Stimulated activated CD8-positive, alpha-beta memory T cell treated with anti-CD3 and anti-CD28 coated beads, Interleukin-15, amount 100 ng/mL, for 24 hours (primary cell): ENCODE results near the gene AHNAK.
"Not testable (repeated sequence)": the region's sequence is repeated elsewhere in the genome, so short reads cannot be mapped to it uniquely, and the experiment has no call there.

Experiments
- DNase-seq: peaks from one replicate; pipeline ENCODE4 v3.0.0-alpha.2; 2020; ENCODE audit warnings: low read depth

Gene AHNAK

DNA sequence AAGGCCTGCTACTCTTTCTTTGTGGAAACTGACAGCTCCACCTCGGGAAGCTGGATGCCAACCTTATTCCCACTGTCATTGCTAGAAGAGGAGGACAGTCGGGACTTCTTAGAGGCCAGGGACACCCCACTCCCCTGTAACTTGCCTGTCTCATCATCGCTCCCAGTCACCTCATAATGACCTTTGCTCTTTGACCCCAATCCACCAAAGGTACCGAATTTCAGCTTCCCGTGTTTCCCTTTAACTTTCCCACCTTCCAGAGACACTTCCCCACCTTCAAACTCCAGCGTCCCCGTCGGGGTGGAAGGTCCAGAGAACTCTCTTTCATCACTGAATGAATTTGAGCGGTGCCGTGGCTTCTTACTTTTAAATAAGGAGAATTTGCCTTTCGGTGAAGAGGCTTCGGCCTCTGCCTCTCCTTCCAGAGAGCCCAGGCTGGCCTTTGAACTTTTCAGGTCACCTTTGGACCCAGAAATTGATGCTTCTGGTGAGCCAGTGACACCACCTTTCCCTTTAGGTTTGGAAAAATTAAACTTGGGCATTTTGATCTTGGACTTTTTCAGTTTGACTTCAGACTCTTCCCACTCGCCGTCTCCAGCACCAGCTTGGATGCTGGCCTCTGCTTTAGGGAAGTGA, 29.8 kb downstream of the AHNAK start:
- DNase-seq, result no peak

DNA sequence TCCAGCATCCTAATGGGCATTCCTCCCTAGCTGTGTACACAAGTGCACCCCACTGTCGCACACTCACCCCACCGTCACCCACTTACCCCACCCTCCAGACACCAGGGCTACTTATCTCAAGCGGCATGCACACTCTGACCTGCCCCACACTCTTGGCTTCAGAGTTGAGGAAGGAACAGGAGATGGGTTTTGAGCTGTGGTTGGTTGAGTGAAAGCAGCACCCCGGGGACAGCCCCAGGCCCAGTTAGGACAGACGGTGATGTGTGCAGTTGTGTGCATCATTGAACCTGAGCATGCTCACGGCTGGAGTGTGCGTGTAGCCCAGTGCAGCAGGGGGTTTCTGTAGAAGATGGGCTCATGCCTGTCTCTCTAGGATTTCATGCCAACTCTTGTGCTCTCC, 32.5 kb downstream of the AHNAK start:
- DNase-seq, result no peak

DNA sequence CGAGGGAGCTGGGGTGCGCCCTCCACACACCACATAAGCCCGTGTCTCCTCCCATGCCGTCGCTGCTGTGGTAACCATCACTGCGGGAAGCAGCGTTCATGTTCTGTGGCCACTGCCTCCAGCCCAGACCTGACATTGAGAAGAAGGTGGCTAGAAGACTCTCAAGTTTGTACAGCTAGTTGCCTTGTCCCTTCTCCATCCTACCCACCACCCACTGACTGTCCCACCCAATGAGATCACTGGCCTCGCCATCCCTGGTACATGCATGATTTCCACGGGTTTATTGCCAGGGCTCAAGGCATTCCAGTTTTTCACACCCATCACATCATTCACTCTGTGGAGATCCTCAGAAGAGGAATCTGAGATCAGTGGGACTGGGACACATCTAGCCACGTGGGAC, 33.0 kb downstream of the AHNAK start:
- DNase-seq, result no peak

DNA sequence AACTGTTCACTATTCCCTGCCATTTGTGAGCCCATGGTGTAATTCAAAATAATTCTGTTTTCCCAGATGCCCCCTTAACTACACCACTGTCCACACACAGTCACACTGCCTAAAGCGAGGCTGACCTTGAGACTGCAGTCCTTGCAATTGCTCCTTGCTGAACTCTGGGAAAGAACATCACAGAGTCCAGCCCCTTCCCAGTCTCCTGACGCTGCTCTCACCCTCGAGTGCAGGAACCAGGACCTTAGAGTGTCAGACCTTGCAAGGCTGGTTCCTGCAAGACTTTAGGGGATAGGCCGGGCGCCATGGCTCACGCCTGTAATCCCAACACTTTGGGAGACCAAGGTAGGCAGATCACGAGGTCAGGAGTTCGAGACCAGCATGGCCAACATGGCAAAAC, 33.6 kb downstream of the AHNAK start:
- no peak for DNase-seq

DNA sequence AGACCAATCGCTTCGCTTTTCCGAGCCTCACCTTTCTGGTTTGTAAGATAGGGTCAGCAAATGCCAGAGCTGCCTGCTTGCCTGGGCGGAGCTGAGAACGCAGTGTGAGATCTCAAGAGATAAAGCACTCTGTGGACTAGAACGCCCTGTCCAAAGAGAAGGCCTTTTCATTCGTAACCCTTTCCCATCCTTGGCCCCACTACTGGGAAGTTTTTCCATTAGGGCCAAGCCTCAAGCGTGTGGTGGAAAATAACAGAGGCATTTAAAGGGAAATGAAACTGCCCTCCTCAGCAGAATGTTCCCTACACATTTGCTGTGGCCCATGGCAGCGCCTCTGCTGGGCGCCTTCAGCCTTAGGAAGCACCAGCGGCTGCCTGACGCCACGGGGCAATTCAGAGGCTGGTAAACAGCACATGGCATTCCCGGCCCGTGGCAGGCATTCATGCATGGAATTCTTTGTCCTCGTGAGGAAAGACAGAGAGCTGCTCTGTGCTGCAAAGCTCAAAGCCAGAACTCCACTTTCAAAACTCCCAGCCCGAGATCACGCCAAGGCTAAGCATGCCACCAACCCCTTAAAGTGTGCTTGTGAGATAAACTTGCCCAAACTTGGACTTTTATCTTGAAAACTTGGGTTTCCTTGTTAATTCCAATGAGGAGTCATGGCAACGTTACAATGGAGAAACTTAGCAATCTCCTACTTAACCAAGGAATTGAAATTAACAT, 38.1 kb downstream of the AHNAK start:
- DNase-seq, result no peak

DNA sequence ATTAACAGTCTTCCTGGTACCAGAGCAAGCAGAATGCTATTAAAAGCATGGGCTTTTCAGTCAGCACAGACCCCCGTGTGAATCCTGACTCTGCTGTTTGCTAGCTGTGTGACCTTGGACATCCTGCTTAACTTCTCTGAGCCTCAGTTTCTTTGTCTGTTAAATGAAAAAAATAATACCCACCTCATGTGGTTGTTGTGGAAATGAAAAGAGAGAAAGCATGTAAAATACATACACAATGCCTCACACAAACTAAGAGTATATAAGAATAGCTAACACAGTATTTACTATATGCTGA, 39.5 kb downstream of the AHNAK start:
- DNase-seq, result no peak

DNA sequence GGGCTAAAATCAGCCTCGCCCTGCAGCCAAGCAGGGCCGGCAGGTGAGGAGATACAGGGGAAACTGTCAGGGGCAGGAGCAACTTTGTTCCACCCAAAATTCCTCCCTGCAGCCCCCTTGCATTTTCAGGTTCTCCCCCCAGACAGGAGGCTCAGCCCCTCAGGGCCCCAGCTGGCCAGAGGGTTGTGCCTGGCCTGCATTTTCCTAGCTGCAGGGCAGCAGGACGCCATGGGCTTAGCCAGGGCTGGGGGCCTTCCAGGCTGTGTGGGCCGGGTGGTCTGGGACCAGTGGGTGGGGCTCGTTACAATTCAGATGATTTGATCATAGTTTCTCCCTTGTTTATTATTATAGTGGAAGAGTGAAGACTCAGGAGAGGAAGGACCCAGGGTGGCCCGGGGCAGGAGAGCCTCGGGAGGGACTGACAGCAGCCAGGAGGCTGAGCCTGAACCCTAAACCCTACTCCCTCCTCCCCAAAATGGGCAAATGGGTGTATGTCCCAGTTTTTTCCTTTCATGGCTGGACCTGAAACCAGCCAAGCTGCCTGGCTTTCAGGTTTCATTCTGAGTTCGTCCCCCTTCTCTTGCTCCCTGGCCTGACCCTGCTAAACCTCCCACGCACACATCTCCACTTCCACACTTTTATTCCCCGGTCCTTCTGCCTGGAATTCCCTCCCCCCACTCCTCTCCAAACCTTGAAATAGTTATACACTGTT, 40.0 kb downstream of the AHNAK start:
- no peak for DNase-seq

DNA sequence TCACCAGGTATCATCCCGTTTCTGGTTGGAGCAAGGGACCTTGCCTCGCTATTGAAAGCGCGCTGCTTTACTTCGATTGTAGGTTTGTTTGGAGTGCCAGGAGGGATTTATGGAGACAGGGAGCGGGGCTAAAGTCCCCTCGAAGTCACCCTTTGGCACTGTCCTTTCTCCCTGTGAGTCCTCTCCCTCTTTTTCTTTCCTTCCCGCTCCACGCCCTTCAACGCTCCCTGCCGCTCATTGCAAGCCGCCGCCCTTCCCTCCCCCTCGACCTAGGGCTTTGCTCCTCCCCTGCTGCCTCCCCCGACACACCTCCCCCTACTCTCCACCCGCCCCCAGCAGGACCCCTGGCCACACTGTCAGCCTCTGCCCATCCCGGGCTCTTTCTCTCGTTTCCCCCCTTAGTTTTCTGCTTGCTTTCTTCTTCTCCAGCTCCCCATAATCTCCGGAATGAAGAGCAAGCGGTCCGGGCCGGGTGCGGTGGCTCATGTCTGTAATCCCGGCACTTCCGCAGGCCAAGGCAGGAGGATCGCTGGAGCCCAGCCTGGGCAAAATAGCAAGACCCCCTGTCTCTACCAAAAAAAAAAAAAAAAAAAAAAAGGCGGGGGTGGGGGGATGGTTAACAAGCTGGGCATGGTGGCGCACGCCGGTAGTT, 41.0 kb downstream of the AHNAK start:
- no peak for DNase-seq

DNA sequence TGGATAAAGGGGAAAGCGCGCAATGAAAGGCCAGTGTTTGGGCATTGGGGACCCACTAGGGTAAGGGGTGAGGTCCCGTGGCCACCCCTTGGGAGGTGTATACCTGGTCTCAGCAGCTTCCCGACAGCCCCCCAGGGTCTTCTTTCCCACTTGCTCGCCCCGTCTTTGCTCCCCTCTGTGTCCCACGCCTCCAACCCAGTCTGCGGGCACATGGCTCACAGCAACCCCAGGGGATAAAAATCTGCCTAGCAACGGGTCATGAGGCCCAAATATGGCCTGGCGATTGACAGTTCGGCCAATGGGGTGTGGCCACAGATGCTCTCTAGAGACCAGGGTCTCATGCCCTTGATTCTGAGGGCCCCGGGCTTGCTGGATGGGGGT, 41.6 kb downstream of the AHNAK start:
- no peak for DNase-seq

DNA sequence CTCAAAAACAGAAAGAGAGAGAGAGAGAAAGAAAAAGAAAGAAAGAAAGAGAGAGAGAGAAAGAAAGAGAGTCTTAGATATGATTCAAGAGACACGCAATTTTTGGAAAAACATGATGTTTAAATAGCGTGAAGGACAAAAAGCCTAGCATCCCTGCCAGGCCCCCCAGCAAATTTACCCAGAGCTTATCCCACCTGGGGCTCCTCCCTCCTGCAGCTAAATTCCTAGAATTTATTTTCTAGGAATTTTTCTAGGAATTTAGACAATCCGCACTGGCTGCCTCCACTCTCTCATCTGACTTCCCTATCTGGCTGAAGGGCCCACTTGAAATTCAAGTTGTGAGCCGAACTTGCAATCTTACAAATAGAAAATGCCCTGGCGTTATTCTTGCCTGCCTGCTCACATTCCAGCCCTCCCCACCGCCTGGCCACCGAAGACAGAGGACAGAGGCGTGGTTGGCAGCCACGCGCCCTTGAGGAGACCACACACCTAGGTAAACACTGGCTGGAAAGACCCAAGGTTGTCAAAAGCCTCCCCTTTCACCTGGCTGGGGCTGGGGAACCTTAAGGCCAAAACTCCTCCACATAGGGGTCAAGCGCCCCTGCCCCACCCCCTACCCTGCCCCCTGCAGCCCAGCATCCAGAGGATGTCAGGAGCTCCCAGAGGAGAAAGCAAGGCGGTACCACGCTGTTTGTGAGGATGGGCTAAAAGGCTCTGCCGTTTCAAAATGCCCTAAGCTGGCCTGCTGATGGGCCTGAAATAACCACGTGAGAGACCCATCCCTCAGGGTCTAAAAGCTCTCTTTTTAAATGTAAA, 42.2 kb downstream of the AHNAK start:
- DNase-seq, result no peak

DNA sequence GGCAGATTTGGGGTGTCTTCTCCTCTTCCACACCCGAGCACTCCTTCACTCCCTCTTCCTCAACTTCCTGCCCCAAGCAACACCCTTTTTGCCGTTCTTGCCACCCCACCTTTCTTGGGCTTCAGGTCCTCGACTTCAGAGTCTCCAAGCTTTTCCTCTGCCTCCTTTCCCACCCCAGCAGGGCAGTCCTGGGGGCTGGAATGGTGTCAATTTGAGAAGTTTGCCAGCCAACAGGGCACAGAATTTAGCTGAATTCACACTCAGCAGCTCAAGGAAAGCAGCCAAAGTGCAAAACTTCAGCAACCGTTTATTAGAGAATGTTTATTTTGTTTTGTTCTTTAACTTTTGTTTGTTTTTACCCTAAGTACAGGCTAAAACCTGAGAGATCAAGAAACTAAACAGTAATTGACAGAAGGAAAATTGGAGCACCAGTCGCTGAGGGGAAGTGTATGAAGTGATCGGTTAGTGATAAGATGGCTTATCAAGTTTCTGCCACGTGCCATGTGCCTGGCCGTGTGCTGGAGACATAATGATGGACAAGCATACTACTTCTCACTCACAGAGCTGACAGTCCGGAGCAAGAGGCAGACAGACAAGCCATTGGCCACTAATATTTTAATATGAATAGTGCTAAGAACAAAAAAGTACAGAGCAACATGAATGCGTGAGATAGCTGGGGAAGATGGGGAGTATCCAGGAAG, 44.4 kb downstream of the AHNAK start:
- DNase-seq, result no peak

DNA sequence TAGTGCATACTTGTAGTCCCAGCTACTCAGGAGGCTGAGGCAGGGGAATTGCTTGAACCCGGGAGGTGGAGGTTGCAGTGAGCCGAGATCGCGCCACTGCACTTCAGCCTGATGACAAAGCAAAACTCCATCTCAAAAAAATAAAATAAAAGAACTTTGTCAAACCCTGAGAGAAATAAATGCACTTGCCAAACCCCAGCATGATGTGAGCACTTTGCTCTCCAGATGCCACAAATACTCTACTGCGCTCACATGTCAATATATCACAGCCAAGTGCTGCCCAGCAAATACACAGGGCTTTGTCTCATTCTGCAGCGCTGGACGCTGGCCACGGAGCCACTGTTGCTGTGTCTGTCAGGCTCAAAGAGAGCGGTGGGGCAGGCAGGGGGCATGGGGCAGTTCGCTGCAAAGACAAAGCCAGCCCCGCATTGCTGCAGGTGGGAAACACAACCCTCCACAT, 45.1 kb downstream of the AHNAK start:
- no peak for DNase-seq

DNA sequence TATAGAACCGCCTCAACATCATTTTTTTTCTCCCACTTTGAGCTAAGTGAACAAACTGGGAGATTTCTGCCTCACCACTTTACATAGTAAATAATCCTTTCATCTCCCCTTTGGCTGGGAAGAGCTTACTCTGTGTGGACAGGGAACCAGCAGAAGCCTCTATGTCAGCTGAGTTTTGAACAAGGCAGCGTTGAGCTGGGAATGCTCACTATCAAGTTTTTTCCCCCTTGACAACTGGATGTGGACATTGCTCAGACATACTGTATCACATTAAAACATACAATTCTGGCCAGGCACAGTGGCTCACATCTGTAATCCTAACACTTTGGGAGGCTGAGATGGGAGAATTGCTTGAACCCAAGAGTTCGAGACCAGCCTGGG, 46.0 kb downstream of the AHNAK start:
- no peak for DNase-seq

DNA sequence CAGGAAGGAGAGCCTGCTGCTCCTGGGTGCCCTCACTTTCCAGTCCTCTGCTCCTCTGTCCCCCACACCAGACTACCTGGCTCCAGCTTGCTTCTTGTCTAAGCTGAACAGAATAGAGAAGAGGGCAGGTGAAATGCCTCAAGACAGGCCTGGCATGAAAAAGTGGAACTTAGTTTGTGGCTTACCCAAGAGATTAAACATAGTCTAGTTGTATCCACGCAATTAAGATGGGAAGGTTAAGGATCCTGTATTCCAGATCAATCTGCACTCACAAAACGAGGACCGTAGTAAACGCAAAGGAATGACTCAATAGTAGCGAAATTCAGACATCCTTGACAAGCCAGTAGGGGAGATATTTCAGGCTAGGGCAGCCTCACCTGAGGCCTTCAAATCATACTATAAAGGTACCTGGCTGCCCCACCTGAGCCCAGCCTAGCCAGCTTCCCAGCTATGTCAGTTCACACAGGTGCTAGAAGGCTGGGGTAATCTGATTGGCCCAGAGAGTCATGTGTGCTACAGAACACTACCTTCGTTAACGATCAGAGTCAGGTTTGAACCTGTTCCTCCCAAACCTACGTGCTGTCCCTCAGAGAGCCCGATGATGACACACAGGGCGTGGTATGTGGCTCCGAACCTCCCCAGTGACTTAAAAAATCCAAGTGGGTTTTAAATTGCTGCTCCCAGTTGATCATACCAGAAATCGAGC, 46.5 kb downstream of the AHNAK start:
- no peak for DNase-seq

DNA sequence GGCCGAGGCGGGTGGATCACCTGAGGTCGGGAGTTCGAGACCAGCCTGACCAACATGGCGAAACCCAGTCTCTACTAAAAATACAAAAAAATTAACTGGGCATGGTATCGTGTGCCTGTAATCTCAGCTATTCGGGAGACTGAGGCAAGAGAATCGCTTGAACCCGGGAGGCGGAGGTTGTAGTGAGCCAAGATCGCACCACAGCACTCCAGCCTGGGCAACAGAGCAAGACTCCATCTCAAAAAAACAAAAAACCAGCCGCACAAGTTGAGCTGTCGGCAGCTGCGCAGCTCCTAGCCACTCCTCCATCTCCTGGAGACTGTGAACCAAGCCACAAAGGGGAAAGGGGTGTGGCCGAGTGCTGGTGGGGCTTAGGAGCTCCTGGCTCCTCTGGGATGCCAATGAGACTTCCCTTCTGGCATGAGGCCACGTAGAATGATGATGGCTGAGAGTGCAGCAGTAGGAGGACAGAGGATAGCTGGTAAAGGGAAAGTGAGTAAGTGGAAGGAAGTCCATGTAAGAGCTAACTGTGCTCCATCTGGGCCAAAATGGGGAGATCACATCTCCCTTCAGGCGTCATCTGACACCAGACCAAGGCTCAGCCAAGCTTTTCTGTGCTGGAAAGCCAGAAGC, 47.2 kb downstream of the AHNAK start:
- not testable (repeated sequence) for DNase-seq

DNA sequence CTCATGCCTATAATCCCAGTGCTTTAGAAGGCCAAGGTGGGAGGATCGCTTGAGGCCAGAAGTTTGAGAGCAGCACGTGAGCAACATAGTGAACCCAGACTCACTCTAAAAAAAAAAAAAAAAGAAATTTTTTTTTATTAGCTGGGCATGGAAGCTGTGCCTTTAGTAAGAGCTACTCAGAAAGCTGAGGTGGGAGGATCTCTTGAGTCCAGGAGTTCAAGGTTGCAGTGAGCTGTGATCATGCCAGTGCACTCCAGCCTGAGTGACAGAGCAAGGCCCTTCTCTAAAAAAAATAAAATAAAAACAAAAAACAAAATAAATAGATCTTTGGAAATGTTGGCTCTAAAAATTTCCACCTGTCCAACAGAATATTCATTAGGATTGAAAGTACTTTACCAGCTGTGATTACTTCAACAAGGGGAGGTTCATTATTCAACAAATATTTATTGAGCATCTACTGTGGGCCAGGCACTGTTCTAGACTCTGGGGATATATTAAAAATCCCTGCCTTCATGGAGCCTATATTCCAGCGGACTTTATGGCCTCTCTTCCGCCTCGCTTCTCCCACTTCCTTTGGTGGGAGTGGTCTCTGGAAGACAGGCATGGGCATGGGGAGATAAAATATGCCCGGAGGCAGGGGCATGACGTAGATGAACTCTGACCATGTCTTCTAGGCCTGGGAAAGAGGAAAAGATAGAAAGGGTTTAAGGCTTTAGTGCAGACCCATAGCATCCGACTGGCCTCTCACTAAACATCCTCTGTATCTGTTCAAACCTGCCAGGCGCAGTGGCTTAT, 47.9 kb downstream of the AHNAK start:
- no peak for DNase-seq

DNA sequence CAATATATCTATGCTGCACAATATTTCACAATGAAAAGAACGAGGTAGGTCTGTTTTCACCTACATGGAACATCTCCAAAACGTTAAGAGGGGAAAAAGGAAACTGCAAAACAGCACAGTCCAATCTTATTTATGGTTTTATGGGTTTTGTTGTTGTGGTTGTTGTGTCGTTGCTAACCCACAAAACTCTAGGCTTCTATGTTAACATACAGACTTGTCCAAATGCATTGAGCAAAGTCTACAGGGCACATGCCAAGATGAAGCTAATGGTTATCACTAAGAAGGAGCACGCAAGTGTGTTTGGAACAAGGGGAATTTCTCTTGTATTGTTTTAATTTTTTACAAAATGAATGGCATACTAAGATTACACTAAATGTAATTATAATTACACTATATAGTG, 48.6 kb downstream of the AHNAK start:
- no peak for DNase-seq

DNA sequence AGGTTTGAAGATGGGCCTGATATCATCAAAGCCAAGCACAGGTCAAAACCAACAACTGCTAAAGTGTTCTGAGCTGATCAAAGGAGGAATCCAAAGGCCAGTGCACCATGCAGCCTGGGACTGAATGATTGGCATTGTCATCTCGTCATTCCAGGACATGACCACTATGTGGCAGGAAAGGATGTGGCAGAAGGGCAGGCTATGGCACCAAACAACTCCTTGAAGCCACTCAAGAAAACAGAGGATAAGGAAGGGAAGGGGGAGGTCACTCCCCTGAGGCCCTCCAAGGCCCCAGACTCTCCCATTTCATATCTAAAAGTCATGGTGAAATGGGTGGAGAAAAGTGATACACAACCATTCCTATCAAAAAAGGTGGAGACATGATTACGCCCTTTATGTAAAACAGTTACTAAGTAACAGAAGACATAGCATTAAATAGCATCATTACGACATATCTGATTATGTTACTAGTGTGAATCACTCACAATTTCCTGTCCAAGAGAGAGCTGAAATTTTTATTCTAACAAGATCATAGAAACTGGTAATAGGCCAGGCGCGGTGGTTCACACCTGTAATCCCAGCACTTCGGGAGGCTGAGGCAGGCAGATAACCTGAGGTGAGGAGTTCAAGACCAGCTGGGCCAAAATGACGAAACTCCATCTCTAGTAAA, 49.3 kb downstream of the AHNAK start:
- no peak for DNase-seq

DNA sequence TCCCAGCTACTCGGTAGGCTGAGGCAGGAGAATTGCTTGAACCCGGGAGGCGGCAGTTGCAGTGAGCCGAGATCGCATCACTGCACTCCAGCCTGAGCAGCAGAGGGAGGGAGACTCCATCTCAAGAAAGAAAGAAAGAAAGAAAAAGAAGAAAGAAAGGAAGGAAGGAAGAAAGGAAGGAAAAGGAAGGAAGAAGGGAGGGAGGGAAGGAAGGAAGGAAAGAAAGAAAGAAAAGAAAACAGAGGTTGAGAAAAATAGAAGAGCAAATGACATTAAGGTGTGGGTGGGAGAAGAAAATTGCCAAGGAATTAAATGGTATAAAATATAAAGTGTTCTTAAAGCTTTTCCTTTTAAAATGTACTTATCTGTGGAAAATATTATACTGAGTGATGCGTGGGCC, 49.9 kb downstream of the AHNAK start:
- DNase-seq, result no peak
